Endothelial cell of umbilical vein (primary cell): ENCODE results near the gene ACSS1. TPM values are rescaled to one million over a fixed set of nuclear protein-coding genes. Genes with fewer than 3 reads are reported as not detected.

ENCODE experiments used
- BruUV-seq: library from RNA; stranded (reverse); fragments of 400-500 nt; replicated peaks from 2 replicates; lab custom pipeline; 2021; lab: Mats Ljungman, UMichigan
- CTCF ChIA-PET: fragments of 300-600, 350-600 bp; sonication (Branson Sonifier 250); formaldehyde crosslinking; loops from one replicate; lab custom pipeline; 2021; ENCODE audit warnings: antibody characterized with exemption, inconsistent platforms; lab: Charles Lee
- POLR2A ChIA-PET: fragments of 300-600, 350-600 bp; sonication (Branson Sonifier 250); formaldehyde crosslinking; loops from one replicate; lab custom pipeline; 2021; ENCODE audit warnings: antibody characterized with exemption, inconsistent platforms; lab: Charles Lee
- DNase-seq: peaks from one replicate; pipeline ENCODE4 v3.0.0-alpha.2; 2011; ENCODE audit warnings: low read depth, low spot score
- FAIRE-seq: peaks from 2 replicates; lab custom pipeline; 2011; peaks lifted over from hg19 to GRCh38; lab: Jason Lieb, UNC
- H2AFZ ChIP-seq: 2 replicates; pipeline ENCODE4 v1.6.0; 2012; ENCODE audit warnings: low read depth, low read length, control low read depth, inconsistent platforms
- H3K27ac ChIP-seq: 2 replicates; pipeline ENCODE4 v1.5.1; 2011; ENCODE audit warnings: low read depth, mild to moderate bottlenecking, control low read depth, low read length, moderate library complexity; ENCODE audit not compliant: insufficient read depth
- H3K27me3 ChIP-seq, 2 experiments: 2 replicates each; pipeline versions ENCODE4 v1.6.0 to v1.6.1; 2011; ENCODE audit warnings: low read length in 2 of 2, mixed read lengths in 1 of 2; ENCODE audit not compliant: control insufficient read depth in 2 of 2, insufficient read depth in 2 of 2
- H3K36me3 ChIP-seq, 2 experiments: 2 replicates in 1 of 2; 3 replicates in 1 of 2; pipeline ENCODE4 v1.5.1; 2011; ENCODE audit warnings: low read length in 2 of 2, mild to moderate bottlenecking in 1 of 2, moderate library complexity in 1 of 2; ENCODE audit not compliant: control insufficient read depth in 2 of 2, insufficient read depth in 2 of 2; ENCODE audit errors: extremely low read depth in 1 of 2
- H3K4me1 ChIP-seq: 3 replicates; pipeline ENCODE4 v1.5.1; 2011; ENCODE audit warnings: mild to moderate bottlenecking, low read length; ENCODE audit not compliant: control insufficient read depth, insufficient read depth; ENCODE audit errors: extremely low read depth
- H3K4me2 ChIP-seq: 2 replicates; pipeline ENCODE4 v1.6.1; 2011; ENCODE audit warnings: low read length, control low read depth, mixed read lengths; ENCODE audit not compliant: insufficient read depth
- H3K4me3 ChIP-seq, 3 experiments: fragments of 200-600 bp in 1 of 3; sonication (generic), shearing (Covaris generic) in 1 of 3; replicated peaks in 1 of 3; 2 replicates each; pipeline ENCODE4 v1.5.1; 2011 to 2016; ENCODE audit warnings: control low read depth in 3 of 3, low read length in 3 of 3, mild to moderate bottlenecking in 2 of 3, inconsistent platforms in 1 of 3, low read depth in 1 of 3, moderate library complexity in 1 of 3; ENCODE audit not compliant: insufficient read depth in 1 of 3
- H3K79me2 ChIP-seq: 2 replicates; pipeline ENCODE4 v1.6.0; 2012; ENCODE audit warnings: low read length, inconsistent platforms; ENCODE audit not compliant: control insufficient read depth, insufficient read depth
- H3K9ac ChIP-seq: replicated peaks from 2 replicates; pipeline ENCODE3; 2011; ENCODE audit warnings: low read length, control low read depth; ENCODE audit not compliant: insufficient read depth; ENCODE audit errors: extremely low read depth
- H3K9me1 ChIP-seq: replicated peaks from 3 replicates; pipeline ENCODE4 v1.6.0; 2011; ENCODE audit warnings: mild to moderate bottlenecking, low read length; ENCODE audit not compliant: control insufficient read depth, insufficient read depth; ENCODE audit errors: extremely low read depth
- H3K9me3 ChIP-seq: replicated peaks from 2 replicates; pipeline ENCODE4 v1.5.1; 2012; ENCODE audit warnings: low read length, inconsistent platforms; ENCODE audit not compliant: control insufficient read depth, insufficient read depth
- H4K20me1 ChIP-seq: replicated peaks from 2 replicates; pipeline ENCODE3; 2011; ENCODE audit warnings: mild to moderate bottlenecking, low read length; ENCODE audit not compliant: control insufficient read depth, insufficient read depth; ENCODE audit errors: extremely low read depth
- EZH2 ChIP-seq: IDR thresholded peaks from 2 replicates; pipeline ENCODE4 v1.6.1; 2012; ENCODE audit warnings: borderline replicate concordance, low read depth, mild to moderate bottlenecking, moderate library complexity, low read length, inconsistent platforms; ENCODE audit not compliant: severe bottlenecking
- FOS ChIP-seq: IDR thresholded peaks from 2 replicates; pipeline ENCODE4 v1.6.1; 2011; ENCODE audit warnings: mild to moderate bottlenecking, low read length, moderate library complexity, borderline replicate concordance; ENCODE audit not compliant: insufficient read depth
- GATA2 ChIP-seq: IDR thresholded peaks from 2 replicates; pipeline ENCODE4 v1.7.0; 2011; ENCODE audit warnings: low read depth, mild to moderate bottlenecking, moderate library complexity, mixed read lengths, low read length; ENCODE audit not compliant: insufficient read length, insufficient read depth
- JUN ChIP-seq: IDR thresholded peaks from 2 replicates; pipeline ENCODE4 v1.6.1; 2011; ENCODE audit warnings: borderline replicate concordance, low read depth; ENCODE audit not compliant: insufficient read length, insufficient read depth
- MYC ChIP-seq: IDR thresholded peaks from one replicate; pipeline ENCODE4 v1.6.1; 2011; ENCODE audit warnings: mild to moderate bottlenecking, low read depth, low read length
- POLR2A ChIP-seq: IDR thresholded peaks from 2 replicates; pipeline ENCODE4 v1.6.1; 2012; ENCODE audit warnings: low read depth, mild to moderate bottlenecking, control low read depth, low read length
- POLR2AphosphoS5 ChIP-seq: IDR thresholded peaks from 2 replicates; pipeline ENCODE4 v1.6.1; 2012; ENCODE audit warnings: low read depth, mild to moderate bottlenecking, control low read depth, low read length, moderate library complexity; ENCODE audit not compliant: insufficient read depth
- dilution Hi-C: fragments of 300-500 bp; cut with MboI; formaldehyde crosslinking; loops from one replicate; pipeline ENCODE4 v1.15.0; 2019; ENCODE audit warnings: low sequenced_read_pairs; ENCODE audit not compliant: extremely low pct_ligation_motif_present
- intact Hi-C: fragments of 100-400 bp; cut with micrococcal nuclease; formaldehyde crosslinking; loops from one replicate; pipeline ENCODE4 v1.10.0; 2022
- polyA plus RNA-seq, 4 experiments: library from polyadenylated mRNA; depleted of rRNA in 3 of 4; stranded (reverse) in 3 of 4; unstranded in 1 of 4; fragments of >200 nt; gene quantifications; 2 replicates each; pipeline versions ENCODE4 v1.2.1 to v1.2.3, GENCODE V29; 2011 to 2012; ENCODE audit warnings: missing spikeins in 1 of 4
- total RNA-seq: library from RNA; stranded (reverse); gene quantifications from 2 replicates; pipeline ENCODE4 v1.2.3, GENCODE V29; 2021
- TF ChIP-seq, protein P1 (sequence below), 2 donors: IDR thresholded peaks; 1 replicate in 1 of 2; 2 replicates in 1 of 2; pipeline ENCODE4 v1.5.1; 2011; ENCODE audit warnings: low read length in 2 of 2, mild to moderate bottlenecking in 2 of 2, moderate library complexity in 2 of 2, control low read depth in 1 of 2, inconsistent platforms in 1 of 2, low read depth in 1 of 2; ENCODE audit not compliant: insufficient read depth in 1 of 2; ENCODE audit errors: extremely low read depth in 1 of 2
- TF ChIP-seq, protein P2 (sequence below): IDR thresholded peaks from 2 replicates; pipeline ENCODE4 v1.6.1; 2011; ENCODE audit not compliant: insufficient read depth, insufficient read length

Gene ACSS1
- total and polyA plus RNA-seq, 2 donors (not counting 3 experiments of a cell fraction or from before 2014, with no cell fraction given) = 6.2 to 17.9 TPM

- no peak overlapping the region for H3K4me2 ChIP-seq
- H3K9ac ChIP-seq = no peak overlapping the region
- dilution Hi-C loops (no loop called here), intact Hi-C loops (no loop called here)
- DNase-seq (no peak), FAIRE-seq (no peak)
- H3K79me2 ChIP-seq = no peaks in the 10 kb centered on the region
- TF ChIP-seq, protein P1, sequence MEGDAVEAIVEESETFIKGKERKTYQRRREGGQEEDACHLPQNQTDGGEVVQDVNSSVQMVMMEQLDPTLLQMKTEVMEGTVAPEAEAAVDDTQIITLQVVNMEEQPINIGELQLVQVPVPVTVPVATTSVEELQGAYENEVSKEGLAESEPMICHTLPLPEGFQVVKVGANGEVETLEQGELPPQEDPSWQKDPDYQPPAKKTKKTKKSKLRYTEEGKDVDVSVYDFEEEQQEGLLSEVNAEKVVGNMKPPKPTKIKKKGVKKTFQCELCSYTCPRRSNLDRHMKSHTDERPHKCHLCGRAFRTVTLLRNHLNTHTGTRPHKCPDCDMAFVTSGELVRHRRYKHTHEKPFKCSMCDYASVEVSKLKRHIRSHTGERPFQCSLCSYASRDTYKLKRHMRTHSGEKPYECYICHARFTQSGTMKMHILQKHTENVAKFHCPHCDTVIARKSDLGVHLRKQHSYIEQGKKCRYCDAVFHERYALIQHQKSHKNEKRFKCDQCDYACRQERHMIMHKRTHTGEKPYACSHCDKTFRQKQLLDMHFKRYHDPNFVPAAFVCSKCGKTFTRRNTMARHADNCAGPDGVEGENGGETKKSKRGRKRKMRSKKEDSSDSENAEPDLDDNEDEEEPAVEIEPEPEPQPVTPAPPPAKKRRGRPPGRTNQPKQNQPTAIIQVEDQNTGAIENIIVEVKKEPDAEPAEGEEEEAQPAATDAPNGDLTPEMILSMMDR (IDR thresholded peaks at IDR 0.05; ENCODE audit: extremely low read depth in 1 of 2, insufficient read depth in 1 of 2, low read depth in 1 of 2, low read length in 2 of 2) = no peak
- TF ChIP-seq EZH2 = no peak
- TF ChIP-seq JUN = no peak
- no peak for TF ChIP-seq MYC
- no peak for TF ChIP-seq POLR2A
- TF ChIP-seq POLR2AphosphoS5 = no peak
- TF ChIP-seq GATA2 = no peak
- TF ChIP-seq FOS = no peak
- TF ChIP-seq, protein P2, sequence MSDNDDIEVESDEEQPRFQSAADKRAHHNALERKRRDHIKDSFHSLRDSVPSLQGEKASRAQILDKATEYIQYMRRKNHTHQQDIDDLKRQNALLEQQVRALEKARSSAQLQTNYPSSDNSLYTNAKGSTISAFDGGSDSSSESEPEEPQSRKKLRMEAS = no peak
- no peaks in the 10 kb centered on the region for H3K9me1 ChIP-seq
- no peaks in the 10 kb centered on the region for H4K20me1 ChIP-seq
- no peak overlapping the region for H2AFZ ChIP-seq
- H3K4me3 ChIP-seq = no peak overlapping the region
- no TSS peak for BruUV-seq
- H3K27me3 ChIP-seq = no peaks in the 10 kb centered on the region
- ChIA-PET CTCF (no interaction called here), POLR2A (no interaction called here)
- H3K36me3 ChIP-seq = no peaks in the 10 kb centered on the region
- no peaks in the 10 kb centered on the region for H3K9me3 ChIP-seq
- H3K27ac ChIP-seq = no peak overlapping the region
- no peaks in the 10 kb centered on the region for H3K4me1 ChIP-seq
Observed at GRCh38 chr20:25021336-25021735, 36.6 kb downstream of the ACSS1 start.
